ENCODE measurements around the gene ACOXL.

DNA sequence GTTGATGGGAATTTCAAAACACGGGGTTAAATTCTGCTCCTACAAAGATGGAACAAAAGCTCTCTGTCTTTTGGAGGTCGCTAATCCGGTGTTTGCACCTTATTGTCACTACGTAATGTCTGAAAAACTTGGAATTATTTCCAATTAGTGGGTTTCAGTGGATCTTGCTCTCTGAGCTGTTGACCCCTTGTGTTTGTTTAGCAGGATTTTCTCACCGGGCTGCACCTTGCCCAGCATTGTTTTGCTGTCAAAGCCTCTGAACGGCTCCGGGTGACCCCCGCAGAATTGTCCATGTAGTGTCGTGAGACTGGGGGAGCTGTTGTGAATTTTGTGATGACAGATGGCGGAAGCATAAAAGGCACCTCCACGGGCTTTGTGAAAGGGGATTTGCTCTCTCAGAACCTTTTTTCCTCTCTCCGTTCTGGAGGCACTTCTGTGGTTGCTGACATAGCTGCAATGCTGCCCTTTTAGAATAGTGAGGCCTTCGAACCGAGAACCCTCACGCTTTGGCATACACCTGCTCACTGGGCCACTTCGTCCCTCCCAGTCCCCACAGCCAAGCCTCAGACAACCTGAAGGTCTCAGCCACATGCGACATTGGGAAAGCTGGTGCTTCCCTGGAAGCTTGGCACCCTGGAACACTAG lies 129.4 kb downstream of the ACOXL start:
- TF ChIP-seq EZH2 (IDR thresholded peaks at IDR 0.05; ENCODE audit: insufficient read depth, poor library complexity, severe bottlenecking): no peak
- no peak for TF ChIP-seq EZH2phosphoT487 (IDR thresholded peaks at IDR 0.05; ENCODE audit: insufficient read depth, low read depth)
